H1 (cell line): ENCODE data around the gene CHTF8. TPM values are rescaled to one million over a fixed set of nuclear protein-coding genes. Genes with fewer than 3 reads are reported as not detected.

ENCODE experiments used
- CBX5 ChIP-seq: fragments of 300-800, 300-1000 bp; sonication (generic); IDR thresholded peaks from 2 replicates; pipeline ENCODE4 v1.7.1; 2016; ENCODE audit warnings: antibody characterized with exemption, low read length, low read depth
- CHD7 ChIP-seq: fragments of 300-600 bp; sonication (generic); IDR thresholded peaks from 2 replicates; pipeline ENCODE4 v1.7.1; 2012; ENCODE audit warnings: low read length, moderate library complexity, mild to moderate bottlenecking, inconsistent platforms; ENCODE audit not compliant: insufficient replicate concordance
- CREB1 ChIP-seq: IDR thresholded peaks from 2 replicates; pipeline ENCODE4 v1.6.1; 2012; ENCODE audit warnings: inconsistent platforms
- KDM4A ChIP-seq: IDR thresholded peaks from one replicate; pipeline ENCODE4 v1.7.1; 2012; ENCODE audit warnings: low read depth, mild to moderate bottlenecking, moderate library complexity, low read length, inconsistent platforms; ENCODE audit not compliant: severe bottlenecking
- MAX ChIP-seq: IDR thresholded peaks from 2 replicates; pipeline ENCODE4 v1.6.1; 2012; ENCODE audit warnings: inconsistent platforms
- RFX5 ChIP-seq: IDR thresholded peaks from 2 replicates; pipeline ENCODE4 v1.6.1; 2011; ENCODE audit warnings: low read depth, low read length, improper control_type of control experiment, borderline replicate concordance
- SP2 ChIP-seq: IDR thresholded peaks from 2 replicates; pipeline ENCODE4 v1.6.1; 2012; ENCODE audit warnings: mild to moderate bottlenecking, low read length, inconsistent platforms
- TBP ChIP-seq: IDR thresholded peaks from 2 replicates; pipeline ENCODE4 v1.6.1; 2011; ENCODE audit warnings: low read depth, low read length, improper control_type of control experiment
- polyA plus RNA-seq, 7 experiments: library from polyadenylated mRNA; depleted of rRNA in 3 of 7; stranded (reverse) in 5 of 7; unstranded in 2 of 7; fragments of >200 nt in 5 of 7; fragments of 200-250 nt in 2 of 7; gene quantifications; 1 replicate in 5 of 7; 2 replicates in 1 of 7; 4 replicates in 1 of 7; pipeline versions ENCODE4 v1.2.1 to v1.2.3, GENCODE V29; 2011 to 2013; ENCODE audit warnings: missing spikeins in 2 of 7, mixed read lengths in 2 of 7
- total RNA-seq: library from RNA; stranded (reverse); fragmentation: NEBNext Ultra II Directional; extraction: Animal tissue kit (Norgen Biotek cat#: 25700); gene quantifications from 2 replicates; pipeline ENCODE4 v1.2.1, GENCODE V29; 2021

The CHTF8 gene
- total and polyA plus RNA-seq, 2 of the 8 experiments (the other 6 are each of a cell fraction or from before 2014, with no cell fraction given) = 114 to 138 TPM

DNA sequence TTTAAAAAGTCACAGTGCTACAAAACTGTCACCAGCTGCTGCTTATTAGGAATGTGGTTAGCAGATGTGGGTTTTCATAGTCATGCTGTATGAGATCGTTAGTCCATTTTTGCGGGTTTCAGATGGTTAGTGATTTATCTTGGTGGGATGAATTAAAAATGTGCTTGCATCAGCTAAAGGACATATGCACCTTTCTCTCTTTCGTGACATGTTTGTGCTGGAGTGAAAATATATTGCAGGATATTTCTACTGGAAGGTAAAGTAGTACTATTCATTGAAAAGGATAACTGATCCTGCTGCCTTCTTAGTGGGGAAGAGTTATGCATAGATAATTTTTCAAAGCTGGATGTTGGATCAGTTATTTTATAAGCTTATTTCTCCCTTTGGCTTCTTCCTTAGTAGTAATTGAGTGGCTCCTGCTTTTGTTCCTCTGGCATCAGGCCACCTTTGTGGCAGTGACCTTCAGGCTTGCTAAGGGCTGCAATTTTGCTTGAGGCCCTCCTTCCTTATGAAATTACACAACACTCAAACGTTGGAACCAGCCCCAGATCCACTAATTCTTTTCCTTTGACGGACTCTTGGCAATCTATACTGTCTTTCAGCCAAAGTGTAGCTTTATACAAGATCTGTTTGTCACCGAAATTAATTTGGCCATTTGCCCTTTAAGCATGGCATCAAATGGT, 47.1 kb upstream of the CHTF8 start (continued):
- TF ChIP-seq CHD7 (no peak), SP2 (no peak), CBX5 (no peak), KDM4A (no peak), RFX5 (no peak), MAX (no peak), CREB1 (no peak), TBP (no peak)
